ENCODE data around the gene WDR33.
A peak's percentile ranks its signal among the peaks of the same experiment; 100 is the strongest.

The WDR33 gene

GRCh38 chr2:127697482-127698180 is 113.3 kb downstream of the WDR33 start:
- no peak for DNase-seq

- DNase-seq = peak; percentile 60
These were observed 115.2 kb downstream of the WDR33 start for GRCh38 chr2:127695491-127696472.

DNA sequence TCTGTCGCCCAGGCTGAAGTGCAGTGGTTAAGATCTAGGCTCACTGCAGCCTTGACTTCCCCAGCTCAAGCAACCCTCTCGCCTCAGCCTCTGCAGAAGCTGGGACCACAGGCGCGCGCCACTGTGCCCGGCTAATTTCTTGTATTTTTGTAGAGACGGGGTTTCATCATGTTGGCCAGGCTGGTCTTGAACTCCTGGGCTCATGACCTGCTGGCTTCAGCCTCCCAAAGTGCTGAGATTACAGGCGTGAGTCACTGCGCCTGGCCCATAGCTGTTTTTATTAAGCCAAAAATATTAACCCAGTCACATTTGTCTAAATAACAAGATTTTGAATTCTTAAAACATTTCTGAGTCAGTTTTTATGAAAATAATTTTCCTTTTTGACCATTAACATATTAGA is 116.0 kb downstream of the WDR33 start:
- no peak for DNase-seq

DNA sequence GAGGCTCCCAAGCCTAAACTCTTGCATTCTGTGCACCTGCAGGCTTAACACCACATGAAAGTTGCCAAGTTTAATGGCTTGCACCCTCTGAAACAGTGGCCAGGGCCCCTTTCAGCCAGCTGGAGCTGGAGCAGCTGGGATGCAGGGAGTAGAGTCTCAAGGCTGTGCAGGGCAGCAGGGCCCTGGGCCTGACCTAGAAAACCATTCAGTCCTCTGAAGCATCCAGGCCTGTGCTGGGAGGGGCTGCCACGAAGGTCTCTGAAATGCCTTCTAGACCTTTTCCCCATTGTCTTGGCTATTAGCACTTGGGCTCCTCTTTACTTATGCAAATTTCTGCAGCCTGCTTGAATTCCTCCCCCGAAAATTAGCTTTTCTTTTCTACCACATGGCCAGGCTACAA is 120.3 kb downstream of the WDR33 start:
- DNase-seq = no peak

- no peak for DNase-seq
These were observed 122.6 kb downstream of the WDR33 start for GRCh38 chr2:127688405-127688804.

DNA sequence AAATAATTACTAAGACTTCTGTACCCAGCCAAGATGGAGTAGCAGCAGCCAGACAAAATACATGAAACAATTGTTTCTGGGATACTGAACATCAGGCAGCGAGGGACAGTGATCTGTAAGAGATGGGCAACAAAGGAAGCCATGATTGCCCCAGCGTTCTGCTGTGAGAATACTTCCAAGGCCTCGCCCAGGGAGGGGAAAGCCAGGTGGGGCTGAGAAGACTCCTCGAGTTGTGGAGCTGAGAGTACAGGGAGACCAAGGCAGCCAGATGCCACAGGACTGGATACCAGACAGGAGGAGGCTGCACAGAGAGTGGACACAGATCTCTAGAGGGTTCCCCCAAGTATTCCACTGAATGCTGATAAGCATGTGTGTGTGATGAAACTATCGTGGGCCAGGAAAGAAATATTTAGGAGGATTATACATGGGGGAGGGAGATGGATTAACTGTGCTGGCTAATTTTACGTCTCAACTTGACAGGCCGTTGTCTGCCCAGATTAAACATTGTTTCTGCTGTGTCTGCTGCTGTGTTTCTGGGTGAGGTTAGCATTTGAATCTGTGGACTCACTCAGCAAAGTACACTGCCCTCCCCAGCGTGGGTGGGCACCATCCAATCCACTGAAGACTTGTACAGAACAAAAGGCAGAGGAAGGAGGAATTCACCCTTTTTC is 125.4 kb downstream of the WDR33 start:
- no peak for DNase-seq

GRCh38 chr2:127683757-127684156 is 127.2 kb downstream of the WDR33 start:
- no peak for DNase-seq

- DNase-seq = no peak
These were observed 127.9 kb downstream of the WDR33 start for GRCh38 chr2:127683056-127683455.

GRCh38 chr2:127681976-127682857 is 128.8 kb downstream of the WDR33 start:
- no peak for DNase-seq

DNA sequence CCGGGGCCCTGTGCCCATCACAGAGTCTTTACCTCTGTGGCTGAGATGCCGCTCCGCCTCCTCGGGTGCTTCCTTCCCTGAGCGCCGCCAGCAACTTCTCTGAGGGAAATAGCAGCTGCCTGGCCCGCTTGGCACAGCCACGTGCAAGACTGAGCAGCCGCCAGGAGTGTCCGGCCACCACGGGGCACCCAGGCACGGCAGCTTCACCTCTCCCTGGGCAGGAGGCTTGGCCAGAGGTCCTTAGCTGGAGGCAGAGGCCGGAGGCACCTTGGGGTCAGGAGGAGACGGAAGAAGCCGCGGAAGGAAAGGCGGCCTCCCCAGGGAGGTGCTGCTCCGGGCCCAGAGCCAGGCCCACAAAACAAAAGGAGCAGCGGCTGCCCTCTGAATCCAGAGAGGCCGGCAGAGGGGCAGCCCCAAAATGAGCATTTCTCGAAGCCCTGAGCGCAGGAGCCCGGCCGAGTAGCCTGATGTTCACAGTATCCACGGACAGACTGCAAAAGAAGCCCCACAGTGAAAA is 129.6 kb downstream of the WDR33 start:
- peak; percentile 31 for DNase-seq

DNA sequence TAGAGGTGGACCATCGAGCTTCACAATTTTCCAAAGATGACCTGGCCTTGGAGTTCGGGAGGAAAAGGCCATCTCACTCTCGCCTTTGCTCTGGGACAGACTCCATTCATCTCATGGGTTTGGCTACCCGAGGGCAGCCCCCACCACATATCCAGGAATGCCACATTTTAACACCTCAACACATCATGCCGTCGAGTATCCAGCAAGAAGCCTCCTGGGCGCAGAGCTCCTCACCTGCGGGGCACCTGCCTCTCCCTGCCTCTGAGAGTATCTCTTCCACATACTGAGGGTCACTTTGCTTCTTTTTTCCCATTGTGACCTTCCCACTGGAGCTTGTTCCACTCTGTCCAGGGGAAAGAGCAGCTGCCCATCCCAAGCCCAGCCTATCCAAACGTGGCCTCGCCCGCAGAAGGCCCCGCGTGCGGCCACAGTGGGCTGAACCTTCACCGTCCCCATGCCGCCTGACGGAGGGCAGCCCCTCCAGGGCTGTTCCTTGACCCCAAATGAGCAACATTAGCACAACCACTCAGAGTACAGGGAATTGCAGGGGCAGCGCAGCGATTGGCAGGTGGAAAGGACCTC is 130.2 kb downstream of the WDR33 start:
- DNase-seq = no peak

GRCh38 chr2:127679680-127680361 is 131.2 kb downstream of the WDR33 start:
- no peak for DNase-seq

GRCh38 chr2:127678991-127679390 is 132.0 kb downstream of the WDR33 start:
- no peak for DNase-seq

GRCh38 chr2:127678531-127678930 is 132.4 kb downstream of the WDR33 start:
- DNase-seq = no peak

- no peak for DNase-seq
These were observed 134.1 kb downstream of the WDR33 start for GRCh38 chr2:127676906-127677305.

DNA sequence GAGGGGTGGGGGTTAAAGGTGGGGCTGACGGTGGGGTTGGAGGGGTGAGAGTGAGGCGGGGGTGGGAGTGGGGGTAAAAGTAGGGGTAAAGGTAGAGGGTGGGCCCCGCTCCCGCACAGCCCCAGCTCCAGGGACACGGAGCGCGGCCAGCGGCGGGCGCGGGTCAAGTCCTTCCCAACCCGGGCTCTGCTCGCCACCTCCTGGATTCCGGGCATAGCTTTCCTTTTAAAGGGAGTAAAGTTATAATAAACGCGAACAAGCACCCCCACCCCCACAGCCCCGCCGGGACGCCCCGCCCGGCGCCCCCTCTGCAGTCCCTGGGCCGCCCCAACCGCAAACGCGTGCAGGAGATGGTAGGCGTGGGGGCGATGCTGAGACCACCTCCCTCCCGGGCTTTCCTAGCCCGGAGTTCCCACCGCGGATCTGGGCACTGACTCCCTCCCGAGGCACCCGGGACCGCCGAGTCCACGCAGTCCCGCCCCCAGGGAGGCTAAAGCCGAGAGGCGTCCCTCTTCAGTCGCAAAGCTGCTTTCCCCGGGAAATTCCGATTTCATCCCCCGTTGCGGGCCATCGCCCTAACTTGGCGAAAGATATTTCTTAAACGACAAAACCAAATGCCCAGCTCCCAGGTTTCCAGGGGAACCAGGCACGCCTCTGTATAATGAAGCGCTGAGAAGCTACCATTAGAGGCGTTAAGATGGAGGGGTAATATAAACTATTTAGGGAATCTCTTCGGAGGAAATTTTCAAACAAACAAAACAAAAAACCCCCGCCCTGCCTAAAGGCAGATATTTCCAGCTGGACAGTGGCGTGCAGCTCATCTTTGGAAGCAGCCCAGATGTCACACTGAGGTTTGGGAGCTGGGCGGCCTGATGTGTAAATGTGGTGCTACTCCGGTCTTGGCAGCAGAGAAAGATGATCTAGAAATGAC is 135.4 kb downstream of the WDR33 start, which contains the start of gene LIMS2:
Gene LIMS2, minus strand, starts transcription at position 200 of the 931 bp plus-strand sequence. CDS start 506 bp downstream, outside the sequence.
- DNase-seq = peak; percentile 49

- DNase-seq = peak; percentile 60
These were observed 136.4 kb downstream of the WDR33 start for GRCh38 chr2:127674241-127675209.

Measured in right kidney (tissue), 1 donor.